ENCODE data around the gene MYO5B.

MYO5B gene

DNA sequence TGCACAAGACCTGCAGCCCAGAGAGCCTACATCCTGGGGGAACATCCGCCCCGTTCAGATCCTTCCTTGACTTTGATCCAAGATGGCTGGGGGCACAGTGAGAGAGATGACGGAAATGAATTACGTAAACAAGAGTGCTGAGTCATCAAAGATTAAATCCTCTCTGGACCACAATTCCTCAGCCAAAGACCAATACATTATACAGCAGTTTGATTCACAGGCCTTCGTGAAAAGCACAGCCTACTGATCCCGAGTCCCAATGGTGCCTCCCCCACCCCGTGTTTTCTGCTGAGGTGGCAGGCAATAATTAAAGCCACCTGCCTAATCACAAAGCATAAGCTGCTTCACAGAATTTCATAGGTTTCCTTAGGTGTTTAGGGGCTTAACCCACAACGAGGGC, 43.0 kb downstream of the MYO5B start:
- no peak for DNase-seq

DNA sequence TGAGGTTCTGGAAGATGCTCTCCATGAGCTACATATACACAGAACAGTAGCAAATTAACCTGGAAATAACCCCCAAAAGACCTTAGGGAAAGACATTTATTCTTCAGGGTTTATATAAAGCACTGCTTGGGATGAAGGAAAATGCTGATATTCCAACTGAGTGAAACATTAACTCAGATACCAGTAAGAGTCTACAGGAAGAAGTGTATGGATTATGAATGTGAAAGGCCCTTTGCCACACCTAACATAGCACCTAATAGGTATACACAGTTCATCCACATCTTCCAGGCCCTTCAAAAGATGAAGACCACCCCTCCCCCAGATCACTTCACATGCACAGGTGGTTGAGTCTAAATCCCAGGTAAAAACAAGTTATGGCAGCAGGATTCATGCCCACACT, 50.4 kb downstream of the MYO5B start:
- no peak for DNase-seq

DNA sequence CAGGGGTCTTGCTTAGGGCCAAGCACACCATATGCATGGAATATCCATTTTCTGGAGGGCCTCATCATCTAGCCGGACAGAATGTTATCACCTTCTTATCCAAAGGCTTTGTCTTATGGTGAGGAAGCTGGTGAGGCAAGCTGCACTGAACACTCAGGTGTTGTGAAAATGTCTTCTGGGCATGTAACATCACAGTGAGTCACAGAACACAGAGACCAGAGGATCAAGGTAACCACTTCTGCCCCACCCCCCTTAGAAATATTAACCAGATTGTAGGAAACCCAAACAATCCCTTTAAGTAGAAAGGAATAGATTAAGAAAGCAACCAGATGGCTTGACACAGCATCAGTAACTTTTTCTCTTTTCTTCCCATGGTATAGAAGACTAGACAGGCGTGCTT, 51.1 kb downstream of the MYO5B start:
- DNase-seq, result no peak

DNA sequence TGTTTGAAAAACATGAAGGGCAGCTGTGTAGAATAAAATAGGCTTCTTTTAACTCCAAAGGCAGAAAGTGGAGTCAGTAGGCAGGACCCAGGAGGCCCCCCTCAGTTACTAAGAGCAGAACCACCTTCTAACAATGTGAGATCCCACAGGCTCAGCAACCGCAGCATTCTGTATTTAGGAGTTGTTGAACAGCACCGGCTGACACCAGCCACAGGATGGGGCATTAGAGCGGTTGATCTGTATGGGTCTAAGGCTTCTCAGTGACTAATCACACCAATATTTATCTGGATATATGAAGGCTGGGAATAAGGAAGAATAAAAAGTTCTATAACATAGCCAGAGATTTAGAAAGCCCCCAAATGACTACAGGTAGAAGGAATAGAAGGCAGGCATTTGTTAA, 51.7 kb downstream of the MYO5B start:
- DNase-seq, result no peak

DNA sequence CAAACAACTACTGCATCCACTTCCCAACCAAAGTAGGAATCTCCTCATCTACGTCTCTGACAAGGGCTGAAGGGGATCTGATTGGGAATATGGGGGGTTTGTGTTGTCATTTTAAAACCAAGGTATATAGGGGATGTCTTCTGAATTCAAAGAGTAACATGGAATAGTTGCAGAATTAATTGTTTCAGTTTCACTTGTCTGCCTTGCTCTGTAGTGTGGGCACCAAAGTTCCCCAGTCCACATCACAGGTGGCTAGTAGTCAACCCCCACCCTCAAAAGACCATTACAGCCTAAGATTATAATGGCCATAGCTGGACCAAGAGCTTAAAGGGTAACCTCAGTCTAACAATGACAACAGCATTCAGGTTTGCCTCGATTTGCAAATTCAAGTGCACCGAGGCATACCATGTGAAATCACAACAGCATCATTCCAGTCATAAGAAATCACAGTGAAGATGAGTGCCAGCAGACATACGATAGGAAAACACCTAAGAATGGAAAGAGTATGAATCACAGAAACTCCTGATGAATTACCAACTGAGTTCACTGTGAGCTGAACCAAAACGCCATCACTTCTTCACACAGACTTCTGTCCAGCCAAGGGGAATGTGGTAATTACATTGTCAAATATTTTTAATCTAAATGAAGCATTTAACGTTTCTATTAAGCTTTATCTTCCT, 52.4 kb downstream of the MYO5B start:
- no peak for DNase-seq

DNA sequence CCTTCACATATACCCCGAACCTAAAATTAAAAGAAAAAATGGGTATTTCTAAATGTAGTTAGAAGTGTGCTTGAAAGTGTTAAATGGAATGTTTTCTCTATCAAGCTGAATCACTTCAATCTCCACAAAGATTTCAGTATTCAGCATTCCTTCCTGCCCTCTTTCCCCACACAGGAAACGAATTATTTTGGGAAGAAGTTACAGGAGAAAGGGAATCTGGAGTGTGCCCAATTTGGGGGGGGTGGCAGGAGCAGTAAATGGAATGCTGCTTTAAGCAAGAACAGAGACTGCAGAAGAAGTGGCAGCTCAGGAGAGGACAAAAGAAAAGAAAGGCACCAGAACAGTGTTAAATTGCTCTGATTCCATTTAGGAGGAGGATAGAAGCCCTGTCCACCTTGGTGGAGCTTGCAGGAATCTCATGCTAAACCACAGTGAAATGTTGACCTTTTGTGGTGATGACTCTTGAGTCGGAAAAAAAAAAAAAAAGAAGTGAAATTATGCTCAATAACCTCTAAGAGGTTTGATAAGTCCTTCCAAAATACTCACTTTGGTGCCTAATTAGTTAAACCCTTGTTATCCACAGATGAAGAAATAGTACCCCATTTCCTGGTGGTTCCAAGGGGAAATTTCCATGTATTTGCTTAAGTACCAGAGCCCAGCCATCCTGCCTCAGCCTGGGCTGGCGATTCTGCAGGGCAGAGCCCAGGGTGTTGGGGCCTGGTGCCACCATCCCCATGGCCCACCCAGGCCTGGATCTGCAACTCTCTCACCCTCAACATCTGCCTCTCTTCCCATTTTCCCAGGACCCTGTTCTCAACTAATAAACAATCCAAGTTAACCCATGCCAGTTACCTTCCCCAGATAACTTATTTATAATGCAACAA, 56.5 kb downstream of the MYO5B start:
- DNase-seq, result no peak

DNA sequence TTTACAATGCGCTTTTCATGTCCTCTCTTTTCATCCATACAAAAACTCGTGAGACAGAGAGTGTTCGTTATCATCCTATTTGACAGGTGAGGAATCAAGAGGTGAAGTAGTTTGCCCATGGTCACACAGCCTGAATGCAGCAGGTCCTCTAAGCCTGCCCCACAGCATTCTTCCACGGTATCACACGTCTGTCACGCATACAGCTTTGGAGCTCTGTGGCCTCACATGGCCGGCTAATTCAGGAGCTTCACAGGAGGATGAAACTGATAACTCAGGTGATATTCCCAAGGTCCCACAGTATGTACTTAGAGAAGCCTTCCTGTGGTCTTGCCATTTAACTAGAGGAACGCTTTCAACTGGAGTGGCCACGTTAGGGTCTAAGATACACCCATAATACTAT, 59.0 kb downstream of the MYO5B start:
- no peak for DNase-seq

DNA sequence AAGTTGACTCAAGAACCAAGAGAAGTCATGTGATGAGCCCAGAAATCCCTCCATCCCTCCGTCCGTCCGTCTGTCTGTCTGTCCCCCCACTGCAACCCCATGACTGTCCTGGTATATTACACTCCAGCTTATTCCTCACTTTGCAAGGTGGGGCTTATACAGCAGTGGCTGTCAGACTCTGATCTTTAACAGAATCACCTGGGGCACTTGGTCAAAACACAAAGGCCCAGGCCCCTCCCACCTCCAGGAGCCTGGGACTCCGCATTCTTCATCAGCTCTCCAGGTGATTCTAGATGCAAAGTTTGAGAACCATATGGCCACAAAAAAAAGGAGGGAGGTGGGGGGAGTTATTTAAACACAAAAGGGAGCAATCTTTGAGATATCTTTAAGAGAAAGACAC, 61.4 kb downstream of the MYO5B start:
- no peak for DNase-seq

DNA sequence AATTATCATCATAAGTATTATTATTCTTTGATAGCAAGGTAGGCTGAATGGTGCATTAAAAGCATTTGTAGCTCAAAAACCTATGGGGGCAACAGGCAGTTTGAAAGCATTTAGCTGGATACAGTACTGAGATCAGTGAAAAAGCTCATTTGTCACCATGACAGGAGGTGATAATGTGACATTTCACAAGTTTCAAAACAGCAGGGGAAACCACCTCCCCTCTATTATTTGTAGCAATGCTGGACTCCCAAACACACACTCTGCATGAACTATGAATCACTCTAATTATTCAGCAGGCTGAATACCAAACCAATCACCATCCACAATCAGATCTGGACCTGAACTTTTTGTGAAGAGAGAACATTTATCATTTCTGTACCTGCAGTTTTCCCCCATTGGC, 63.4 kb downstream of the MYO5B start:
- no peak for DNase-seq

DNA sequence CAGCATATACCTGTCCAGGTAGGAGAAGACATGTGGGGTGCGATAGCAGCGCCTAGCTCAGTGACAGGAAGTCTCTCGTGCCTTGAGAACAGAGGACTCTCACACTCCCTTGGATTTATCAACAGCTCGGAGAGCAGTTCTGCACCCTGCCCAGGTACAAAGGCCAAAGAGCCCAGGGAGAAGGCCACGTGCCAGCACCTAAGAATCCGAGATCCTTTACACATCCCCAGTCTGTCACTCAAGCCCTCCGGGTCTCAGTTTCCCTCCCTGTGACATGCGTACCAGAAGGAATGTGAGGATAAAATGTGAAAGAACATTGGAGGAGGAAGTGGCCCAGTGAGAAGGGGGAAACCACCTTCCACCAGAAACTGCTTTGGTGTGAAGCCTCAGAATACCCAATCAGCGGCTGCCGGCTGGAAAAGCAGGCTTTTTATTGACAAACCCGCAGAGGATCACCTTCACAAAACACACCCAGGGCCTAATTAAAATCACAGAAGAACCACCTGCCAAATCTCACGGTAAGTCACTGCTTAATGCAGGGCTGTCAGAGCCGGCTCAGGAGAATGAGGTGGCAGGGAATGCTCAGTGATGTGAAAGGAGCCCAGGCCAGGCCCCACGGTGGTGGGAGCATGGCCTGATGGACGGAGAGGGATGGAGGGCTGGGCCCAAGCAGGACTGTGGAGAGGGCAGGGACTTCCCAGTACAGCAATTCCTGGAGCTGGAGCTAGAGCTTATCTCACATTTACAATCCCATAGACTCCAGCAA, 66.3 kb downstream of the MYO5B start:
- DNase-seq, result no peak

DNA sequence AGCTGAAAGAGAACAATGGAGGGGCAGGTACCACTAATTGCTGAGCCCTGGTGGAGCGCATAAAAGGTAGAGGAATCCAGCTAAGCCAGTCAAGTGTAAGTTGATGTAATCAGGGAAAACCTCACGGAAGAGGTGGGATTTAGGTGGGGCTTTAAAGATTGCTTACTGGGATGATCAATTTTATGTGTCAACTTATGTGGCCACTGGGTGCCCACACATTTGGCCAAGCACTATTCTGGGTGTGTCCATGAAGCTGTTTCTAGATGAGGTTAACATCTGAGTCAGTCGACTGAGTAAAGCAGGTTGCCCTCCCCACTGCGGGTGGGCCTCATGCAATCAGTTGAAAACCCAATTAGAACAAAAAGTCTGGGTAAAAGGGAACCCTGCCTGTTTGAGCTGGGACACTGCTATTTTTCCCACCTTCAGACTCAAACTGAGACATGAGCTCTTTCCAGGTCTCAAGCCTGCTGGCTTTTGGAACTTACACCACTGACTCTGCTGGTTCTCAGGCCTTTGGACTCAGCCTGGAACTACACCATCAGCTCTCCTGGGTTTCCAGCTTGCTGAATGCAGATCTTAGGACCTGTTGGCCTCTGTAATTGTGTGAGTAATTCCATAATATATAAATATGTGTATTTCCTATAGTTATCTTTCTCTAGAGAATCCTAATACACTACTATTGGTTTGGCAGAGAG, 67.3 kb downstream of the MYO5B start:
- no peak for DNase-seq

DNA sequence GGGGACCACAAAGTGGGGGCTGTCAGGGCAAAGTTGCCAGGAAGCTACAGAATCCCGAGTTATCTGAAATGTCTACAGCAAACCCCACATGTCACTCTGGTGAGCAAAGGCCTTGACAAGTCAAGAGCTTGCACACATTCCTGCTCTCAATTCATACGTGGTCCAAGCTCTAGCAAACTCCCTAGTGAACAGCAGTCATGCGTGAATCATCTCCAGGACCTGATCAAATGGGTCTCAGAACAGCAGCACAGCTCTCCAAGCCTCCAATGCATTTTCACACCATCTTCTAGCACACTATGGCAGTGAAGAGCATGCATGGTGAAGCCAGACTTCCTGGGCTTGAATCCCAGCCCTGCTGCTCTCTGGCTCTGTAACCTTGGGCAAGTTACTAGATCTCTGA, 68.5 kb downstream of the MYO5B start:
- DNase-seq, result no peak

DNA sequence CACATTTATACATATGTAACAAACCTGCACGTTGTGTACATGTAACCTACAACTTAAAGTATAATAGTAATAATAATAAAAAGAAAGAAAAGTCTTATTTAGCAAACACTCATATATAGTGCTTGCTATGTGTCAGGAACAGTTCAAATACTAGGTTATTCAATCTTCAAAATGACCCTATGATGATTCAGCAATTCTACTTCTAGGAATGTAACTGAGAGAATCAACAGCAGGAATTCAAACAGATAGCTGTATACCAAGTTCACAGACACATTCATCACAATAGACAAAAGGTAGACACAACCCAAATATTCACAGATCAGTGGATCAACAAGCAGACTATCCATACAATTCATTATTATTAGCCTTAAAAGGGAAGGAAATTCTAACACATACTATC, 69.5 kb downstream of the MYO5B start:
- DNase-seq, result no peak

DNA sequence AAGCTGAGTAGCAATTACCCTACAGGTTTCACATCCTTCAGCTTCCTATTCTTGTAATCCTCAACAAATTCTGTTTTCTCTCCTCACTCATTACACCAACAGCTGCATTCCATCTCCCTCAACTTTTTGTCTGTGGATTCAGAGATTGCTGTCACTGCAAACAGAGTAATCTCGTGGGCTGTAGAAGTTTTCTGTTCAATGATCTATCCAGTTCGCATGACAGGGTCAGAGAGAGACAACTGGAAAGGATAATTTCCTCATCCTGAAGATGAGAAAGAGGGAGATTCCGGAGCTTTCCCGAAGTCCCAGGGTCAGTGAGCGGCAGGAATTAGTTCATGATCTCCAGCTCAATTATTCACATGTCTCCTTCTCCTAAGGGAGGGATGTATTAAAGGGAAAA, 75.7 kb downstream of the MYO5B start:
- DNase-seq, result no peak

DNA sequence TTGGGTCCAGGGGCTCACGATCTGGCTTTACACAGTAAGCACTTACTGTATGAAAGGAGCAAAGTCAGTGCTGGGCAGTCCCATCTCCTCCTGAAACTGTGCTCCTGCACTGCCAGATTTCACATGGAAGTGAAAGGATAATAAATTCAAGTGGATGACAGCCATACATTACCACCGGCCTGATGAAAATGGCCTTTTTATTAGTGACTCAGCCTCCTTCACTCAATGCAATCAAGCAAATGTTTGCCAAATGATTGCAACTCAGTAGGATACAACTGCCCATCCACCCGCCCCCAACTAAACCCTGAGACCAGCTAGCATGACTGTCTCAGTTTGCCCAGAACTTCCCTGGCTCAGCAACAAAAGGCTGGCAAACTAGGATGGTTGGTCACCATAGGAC, 77.1 kb downstream of the MYO5B start:
- no peak for DNase-seq

DNA sequence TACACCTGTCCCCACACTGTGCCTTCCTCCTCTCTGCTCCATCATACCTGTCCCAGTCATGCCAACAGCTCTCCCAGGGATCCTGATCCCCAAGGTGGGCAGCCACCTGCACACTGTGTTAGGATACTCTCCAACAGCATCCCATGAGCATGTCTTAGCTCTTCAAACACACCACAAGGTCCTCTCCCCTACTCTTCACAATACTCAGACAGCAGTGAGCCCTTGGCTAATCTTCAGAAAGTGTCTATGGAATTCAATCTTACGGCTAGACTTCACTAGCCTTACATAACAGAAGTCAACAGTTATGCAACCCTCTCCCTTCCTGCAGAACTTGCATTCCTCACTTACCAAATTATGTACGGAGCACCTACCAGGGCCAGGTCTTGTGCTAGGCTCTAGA, 79.9 kb downstream of the MYO5B start:
- DNase-seq, result no peak

DNA sequence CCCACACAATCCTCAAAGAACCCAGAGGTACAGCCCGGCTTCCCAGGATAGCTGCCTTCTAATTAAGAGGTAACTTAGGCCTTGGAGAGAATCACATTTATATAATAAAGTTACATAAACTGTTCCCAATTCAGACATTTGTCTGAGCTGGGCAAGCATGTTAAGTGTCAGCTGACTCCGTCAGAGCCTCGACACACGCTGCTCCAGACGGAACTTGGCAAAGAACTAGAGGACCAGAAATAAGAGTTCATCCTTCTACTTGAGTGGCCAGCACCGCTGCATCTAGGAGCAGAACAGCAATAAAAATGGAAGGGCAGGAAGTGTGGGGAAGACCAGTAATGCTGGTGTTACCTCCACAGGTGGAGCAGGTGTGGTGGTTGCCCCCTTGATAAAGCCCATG, 80.5 kb downstream of the MYO5B start:
- DNase-seq, result no peak

DNA sequence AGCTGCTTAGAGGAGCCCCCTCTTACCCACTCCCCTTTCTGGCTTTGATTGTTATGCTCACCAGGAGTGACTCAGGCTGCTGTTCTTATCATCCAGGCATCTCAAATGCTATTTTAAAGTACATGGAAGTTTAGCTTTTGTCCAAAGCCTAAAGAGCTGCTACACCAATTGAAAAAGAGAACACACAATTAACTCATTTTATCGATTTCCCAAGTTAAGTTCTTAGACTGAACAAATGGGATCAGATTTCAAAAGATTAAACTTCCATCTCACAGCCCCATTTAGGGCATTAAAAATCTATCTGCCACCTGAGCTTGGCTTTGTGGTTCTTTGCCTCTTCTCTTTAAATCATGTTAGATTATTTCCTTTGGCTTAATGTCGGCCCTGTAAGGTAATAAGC, 81.2 kb downstream of the MYO5B start:
- DNase-seq, result no peak

DNA sequence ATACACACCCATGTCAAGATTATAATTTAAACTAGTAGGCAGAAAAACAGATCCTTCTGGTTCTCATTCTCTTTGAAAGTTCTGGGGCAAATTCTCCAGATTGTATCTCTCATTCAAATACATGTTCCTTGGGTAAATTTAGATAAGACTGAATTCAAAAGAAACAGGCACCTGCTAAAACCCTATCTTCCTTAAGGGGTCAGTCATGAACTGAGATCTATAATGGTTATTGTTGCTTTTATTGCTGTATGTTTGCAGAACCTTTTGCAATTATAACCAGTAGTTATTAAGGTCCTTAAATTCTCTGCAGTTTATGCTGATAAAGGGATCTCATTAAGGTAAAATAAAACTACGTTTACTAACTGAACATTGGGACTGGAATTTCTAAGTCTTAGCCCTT, 83.5 kb downstream of the MYO5B start:
- no peak for DNase-seq

DNA sequence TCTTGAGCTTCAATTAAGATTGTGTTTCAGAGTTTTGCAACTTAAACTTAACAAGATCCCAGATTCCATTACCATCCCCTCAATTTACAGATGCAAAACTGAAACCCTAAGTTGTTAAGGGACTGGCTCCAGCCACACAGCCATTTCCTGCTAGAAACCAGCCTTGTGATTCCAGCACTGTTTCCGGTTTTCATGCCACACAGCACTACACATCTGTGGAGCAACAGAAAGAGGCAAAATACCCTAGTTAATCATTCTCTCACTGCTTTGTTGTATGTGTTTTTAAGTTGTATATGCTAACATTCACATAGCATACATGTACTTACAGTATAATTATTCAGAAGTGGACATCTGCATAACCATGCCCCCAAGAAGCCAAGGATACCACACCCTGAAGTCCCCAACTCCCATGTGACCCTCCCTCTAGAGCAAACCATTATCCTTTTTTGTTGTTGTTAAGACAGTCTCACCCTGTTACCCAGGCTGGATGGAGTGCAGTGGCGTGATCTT, 87.4 kb downstream of the MYO5B start:
- DNase-seq, result no peak

DNA sequence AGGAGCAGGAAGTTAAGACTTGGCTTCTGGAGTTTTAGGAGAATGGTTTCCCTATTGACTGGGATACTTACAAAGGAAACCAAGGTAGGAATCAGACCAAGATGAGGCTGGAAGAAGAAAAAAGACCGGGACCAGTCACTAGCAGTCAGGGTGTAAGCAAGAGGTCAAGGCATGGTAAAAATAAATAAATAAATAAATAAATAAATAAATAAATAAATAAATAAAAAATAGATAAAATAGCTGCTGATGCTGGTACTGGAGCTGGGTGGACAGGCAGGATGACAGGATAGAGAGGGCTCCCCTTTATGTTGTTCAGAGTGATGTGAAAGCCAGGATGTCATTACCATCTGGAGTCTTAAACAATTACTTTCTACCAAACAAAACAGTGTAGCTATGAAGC, 89.9 kb downstream of the MYO5B start:
- no peak for DNase-seq

DNA sequence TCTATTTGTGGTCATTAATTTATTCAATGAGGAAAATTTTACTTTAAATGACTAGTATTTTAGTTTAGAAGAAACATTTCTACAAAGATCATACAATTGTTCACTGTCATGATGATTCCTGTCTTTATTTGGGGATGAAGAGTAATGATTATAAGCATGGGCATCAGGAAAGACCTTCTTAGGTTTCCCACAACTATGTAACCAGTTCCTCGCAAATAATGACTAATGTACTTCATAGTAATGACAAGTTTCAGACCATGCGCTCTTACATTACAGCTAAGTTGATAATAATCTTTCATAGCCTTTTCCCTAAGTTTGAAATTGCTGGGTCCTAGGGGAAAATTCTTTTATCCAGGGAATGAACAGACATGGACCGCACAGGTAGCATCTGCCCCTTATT, 90.5 kb downstream of the MYO5B start:
- no peak for DNase-seq
